ENCODE measurements around the gene PARN.

DNA sequence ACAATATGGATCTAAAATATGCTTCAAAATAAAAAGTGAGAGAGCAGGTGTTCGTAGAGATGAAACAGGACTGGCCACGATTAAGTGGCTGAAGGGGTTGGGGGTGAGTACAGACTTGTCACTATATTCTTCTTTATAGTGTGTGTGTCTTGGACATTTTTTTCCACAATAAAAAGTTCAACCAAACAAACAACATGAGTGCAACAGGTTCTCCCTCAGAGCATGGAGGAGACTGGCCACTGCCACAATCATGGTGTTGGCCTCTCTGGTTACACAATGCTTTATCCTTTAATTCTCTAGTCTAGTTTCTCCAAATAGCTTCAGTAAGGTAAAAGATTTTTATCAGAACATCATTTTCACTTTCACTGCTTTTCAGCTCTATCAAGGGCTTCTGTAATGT lies 109.3 kb downstream of the PARN start:
- TF ChIP-seq, protein P1, sequence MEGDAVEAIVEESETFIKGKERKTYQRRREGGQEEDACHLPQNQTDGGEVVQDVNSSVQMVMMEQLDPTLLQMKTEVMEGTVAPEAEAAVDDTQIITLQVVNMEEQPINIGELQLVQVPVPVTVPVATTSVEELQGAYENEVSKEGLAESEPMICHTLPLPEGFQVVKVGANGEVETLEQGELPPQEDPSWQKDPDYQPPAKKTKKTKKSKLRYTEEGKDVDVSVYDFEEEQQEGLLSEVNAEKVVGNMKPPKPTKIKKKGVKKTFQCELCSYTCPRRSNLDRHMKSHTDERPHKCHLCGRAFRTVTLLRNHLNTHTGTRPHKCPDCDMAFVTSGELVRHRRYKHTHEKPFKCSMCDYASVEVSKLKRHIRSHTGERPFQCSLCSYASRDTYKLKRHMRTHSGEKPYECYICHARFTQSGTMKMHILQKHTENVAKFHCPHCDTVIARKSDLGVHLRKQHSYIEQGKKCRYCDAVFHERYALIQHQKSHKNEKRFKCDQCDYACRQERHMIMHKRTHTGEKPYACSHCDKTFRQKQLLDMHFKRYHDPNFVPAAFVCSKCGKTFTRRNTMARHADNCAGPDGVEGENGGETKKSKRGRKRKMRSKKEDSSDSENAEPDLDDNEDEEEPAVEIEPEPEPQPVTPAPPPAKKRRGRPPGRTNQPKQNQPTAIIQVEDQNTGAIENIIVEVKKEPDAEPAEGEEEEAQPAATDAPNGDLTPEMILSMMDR (IDR thresholded peaks at IDR 0.05; ENCODE audit: low read length) = no peak
- TF ChIP-seq EZH2 (optimal IDR thresholded peaks at IDR 0.05; ENCODE audit: low read depth, low read length) (no peak), EZH2phosphoT487 (IDR thresholded peaks at IDR 0.05; ENCODE audit: low read length) (no peak)

Measured in MM.1S (cell line).